Mucosa of descending colon (tissue), 3 donors: Measurements from ENCODE around the gene ADGRV1. TPM values are rescaled to one million over a fixed set of nuclear protein-coding genes. Genes with fewer than 3 reads are reported as not detected.

Source experiments
- ATAC-seq: fragments of 200-7000 bp; cut with Tn5 transposase; one replicate; pipeline ENCODE4 v1.9.1; 2020; ENCODE audit warnings: mild to moderate bottlenecking, moderate library complexity
- DNase-seq, 3 donors: peaks; one replicate each; pipeline ENCODE4 v3.0.0-alpha.2; 2020
- H3K36me3 ChIP-seq: fragments of 200-600 bp; one replicate; pipeline ENCODE4 v1.8.0; 2021; ENCODE audit warnings: low read depth, mild to moderate bottlenecking
- H3K4me1 ChIP-seq: fragments of 200-600 bp; one replicate; pipeline ENCODE4 v1.8.0; 2021; ENCODE audit warnings: low read depth, mild to moderate bottlenecking
- H3K4me3 ChIP-seq: fragments of 200-600 bp; one replicate; pipeline ENCODE4 v1.8.0; 2021; ENCODE audit warnings: mild to moderate bottlenecking
- H3K9me3 ChIP-seq: fragments of 200-600 bp; one replicate; pipeline ENCODE4 v1.8.0; 2021; ENCODE audit warnings: mild to moderate bottlenecking
- intact Hi-C, 2 donors: fragments of 100-400 bp; cut with DNase I in 1 of 2; cut with micrococcal nuclease in 1 of 2; formaldehyde crosslinking; loops; one replicate each; pipeline versions ENCODE4 v1.11.0 to v1.11.1; 2022; cut with DNase I, micrococcal nuclease
- total RNA-seq, 3 donors: library from RNA; stranded (reverse); fragmentation: NEBNext Ultra II Directional in 2 of 3; extraction: Animal tissue kit (Norgen Biotek cat#: 25700) in 2 of 3; gene quantifications; one replicate each; pipeline versions ENCODE4 v1.2.1 to v1.2.4, GENCODE V29; 2021 to 2023
- TF ChIP-seq, protein P1 (sequence below): fragments of 200-600 bp; IDR thresholded peaks from one replicate; pipeline ENCODE4 v1.8.0; 2022; ENCODE audit warnings: antibody characterized with exemption, mild to moderate bottlenecking
- donor health status: DM: no; HTN: no; CAD: no; lungs with moderate emphysema.
- donor health status: DM: no; HTN: no; CAD: no.
- donor health status: DM: no; HTN: yes; CAD: no.

The ADGRV1 gene
- total RNA-seq, 3 donors from 2014 or later, result 4.5 to 8.6 (median 6.1) TPM

DNA sequence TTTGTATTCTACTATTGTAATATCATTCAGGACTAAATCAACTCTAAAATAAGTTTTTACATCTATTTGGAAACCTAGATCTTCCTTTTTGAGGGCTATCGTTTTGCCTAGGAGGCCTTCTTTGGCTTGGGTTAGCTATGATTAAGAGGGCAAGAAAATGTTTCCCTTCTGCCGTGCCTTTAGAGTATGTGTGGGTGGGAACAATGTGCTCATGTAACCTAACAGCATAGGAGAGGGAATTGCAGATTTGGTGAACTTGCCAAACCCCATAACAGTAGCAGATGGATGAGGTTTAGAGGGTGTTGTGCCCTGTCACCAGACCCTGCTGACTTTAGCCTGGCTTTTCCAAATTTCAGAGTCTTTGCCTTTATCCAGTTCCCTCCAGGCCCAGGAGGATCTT is 339.0 kb downstream of the ADGRV1 start:
- Histone ChIP-seq H3K9me3 (no peaks in the 10 kb centered on the region), H3K4me1 (peaks cover 4% of the 10 kb centered on the region), H3K4me3 (no peak overlapping the region), H3K36me3 (no peaks in the 10 kb centered on the region)
- DNase-seq (no peak), ATAC-seq (no peak)
- TF ChIP-seq, protein P1, sequence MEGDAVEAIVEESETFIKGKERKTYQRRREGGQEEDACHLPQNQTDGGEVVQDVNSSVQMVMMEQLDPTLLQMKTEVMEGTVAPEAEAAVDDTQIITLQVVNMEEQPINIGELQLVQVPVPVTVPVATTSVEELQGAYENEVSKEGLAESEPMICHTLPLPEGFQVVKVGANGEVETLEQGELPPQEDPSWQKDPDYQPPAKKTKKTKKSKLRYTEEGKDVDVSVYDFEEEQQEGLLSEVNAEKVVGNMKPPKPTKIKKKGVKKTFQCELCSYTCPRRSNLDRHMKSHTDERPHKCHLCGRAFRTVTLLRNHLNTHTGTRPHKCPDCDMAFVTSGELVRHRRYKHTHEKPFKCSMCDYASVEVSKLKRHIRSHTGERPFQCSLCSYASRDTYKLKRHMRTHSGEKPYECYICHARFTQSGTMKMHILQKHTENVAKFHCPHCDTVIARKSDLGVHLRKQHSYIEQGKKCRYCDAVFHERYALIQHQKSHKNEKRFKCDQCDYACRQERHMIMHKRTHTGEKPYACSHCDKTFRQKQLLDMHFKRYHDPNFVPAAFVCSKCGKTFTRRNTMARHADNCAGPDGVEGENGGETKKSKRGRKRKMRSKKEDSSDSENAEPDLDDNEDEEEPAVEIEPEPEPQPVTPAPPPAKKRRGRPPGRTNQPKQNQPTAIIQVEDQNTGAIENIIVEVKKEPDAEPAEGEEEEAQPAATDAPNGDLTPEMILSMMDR, result no peak
- intact Hi-C loops, result no loop called here

GRCh38 chr5:90898326-90899013 is 339.9 kb downstream of the ADGRV1 start:
- no peak overlapping the region for H3K4me3 ChIP-seq
- peaks cover 4% of the 10 kb centered on the region for H3K4me1 ChIP-seq
- ATAC-seq, result no peak
- H3K36me3 ChIP-seq, result no peaks in the 10 kb centered on the region
- intact Hi-C loops, result no loop called here
- no peaks in the 10 kb centered on the region for H3K9me3 ChIP-seq
- no peak for DNase-seq
- TF ChIP-seq, protein P1, result no peak

DNA sequence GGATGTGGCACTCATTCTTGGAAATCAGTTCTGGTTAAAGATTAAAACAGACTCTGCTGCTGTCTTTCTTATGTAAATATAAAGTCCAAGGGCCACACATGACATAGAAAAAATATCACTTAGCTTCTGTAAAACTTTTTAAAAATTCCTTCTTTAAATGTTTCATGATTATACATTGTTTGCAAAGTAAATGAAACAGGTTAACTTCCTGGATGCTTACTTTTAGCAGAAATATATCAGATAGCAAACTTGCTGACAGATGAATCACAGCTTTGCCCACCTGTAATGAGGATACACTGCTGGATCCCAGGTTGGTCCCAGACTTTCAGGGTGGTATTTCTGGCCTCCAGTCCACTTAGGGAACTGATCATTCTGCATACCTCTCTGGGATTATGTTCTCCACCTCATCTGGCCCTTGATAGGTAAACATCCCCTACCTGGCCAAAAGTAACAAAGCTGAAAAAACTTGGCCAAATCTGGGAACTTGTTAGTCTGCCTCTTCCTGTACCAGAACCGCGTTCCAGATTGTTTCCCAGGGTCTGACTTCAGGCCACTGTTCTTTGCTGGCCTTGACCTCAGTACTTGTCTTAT is 340.5 kb downstream of the ADGRV1 start:
- Histone ChIP-seq H3K9me3 (no peaks in the 10 kb centered on the region), H3K4me3 (no peak overlapping the region), H3K36me3 (no peaks in the 10 kb centered on the region), H3K4me1 (peaks cover 4% of the 10 kb centered on the region)
- TF ChIP-seq, protein P1, result no peak
- intact Hi-C loops, result no loop called here
- DNase-seq (no peak), ATAC-seq (peak; percentile 86)

- DNase-seq (no peak), ATAC-seq (no peak)
- H3K4me1 ChIP-seq, result peaks cover 4% of the 10 kb centered on the region
- TF ChIP-seq, protein P1, result no peak
- intact Hi-C loops, result no loop called here
- H3K9me3 ChIP-seq, result no peaks in the 10 kb centered on the region
- H3K36me3 ChIP-seq, result no peaks in the 10 kb centered on the region
- H3K4me3 ChIP-seq, result no peak overlapping the region
These were observed 342.7 kb downstream of the ADGRV1 start for GRCh38 chr5:90901261-90901660.

- no peak overlapping the region for H3K4me3 ChIP-seq
- no peak for ATAC-seq
- intact Hi-C loops, result no loop called here
- TF ChIP-seq, protein P1, result no peak
- peaks cover 4% of the 10 kb centered on the region for H3K4me1 ChIP-seq
- DNase-seq, result no peak
- H3K36me3 ChIP-seq, result no peaks in the 10 kb centered on the region
- no peaks in the 10 kb centered on the region for H3K9me3 ChIP-seq
These were observed 343.6 kb downstream of the ADGRV1 start for GRCh38 chr5:90902170-90902569.
